GM12878 (cell line): ENCODE measurements around the gene OR2A12. TPM values are rescaled to one million over a fixed set of nuclear protein-coding genes. Genes with fewer than 3 reads are reported as not detected.

Experiments
- ATAC-seq: fragments of 200-7000 bp; cut with Tn5 transposase; 3 replicates; pipeline ENCODE4 v1.9.1; 2020; ENCODE audit warnings: mild to moderate bottlenecking, moderate library complexity
- BruUV-seq: library from RNA; stranded (reverse); fragments of 400-500 nt; replicated peaks from 2 replicates; lab custom pipeline; 2021; lab: Mats Ljungman, UMichigan
- CTCF ChIA-PET: fragments of 300-600 bp; sonication (Branson Sonifier 250); formaldehyde crosslinking; extraction: SDS; loops from one replicate; lab custom pipeline; 2021; ENCODE audit warnings: inconsistent platforms; lab: Yijun Ruan, JAX
- POLR2A ChIA-PET: fragments of 350-600 bp; formaldehyde crosslinking; extraction: SDS; loops from one replicate; lab custom pipeline; 2021; ENCODE audit warnings: inconsistent platforms; lab: Charles Lee
- RAD21 ChIA-PET: fragments of 300-600 bp; sonication (Branson Sonifier 250); formaldehyde crosslinking; loops from one replicate; lab custom pipeline; 2023; ENCODE audit warnings: antibody characterized with exemption; ENCODE audit not compliant: unreplicated experiment; lab: Charles Lee
- SMC1A ChIA-PET: fragments of 300-600 bp; sonication (Branson Sonifier 250); formaldehyde crosslinking; loops from one replicate; lab custom pipeline; 2023; ENCODE audit not compliant: unreplicated experiment, uncharacterized antibody; lab: Charles Lee
- DNase-seq: peaks from one replicate; pipeline ENCODE4 v3.0.0-alpha.2; 2011; ENCODE audit warnings: low read depth, low spot score
- FAIRE-seq: peaks from 3 replicates; lab custom pipeline; 2011; peaks lifted over from hg19 to GRCh38; lab: Jason Lieb, UNC
- H2AFZ ChIP-seq: 2 replicates; pipeline ENCODE4 v1.6.0; 2011; ENCODE audit warnings: low read depth, low read length, control low read depth; ENCODE audit not compliant: control insufficient read depth
- H3K27ac ChIP-seq: 2 replicates; pipeline ENCODE4 v1.5.1; 2011; ENCODE audit warnings: control low read depth; ENCODE audit not compliant: control insufficient read depth, insufficient read depth
- H3K27me3 ChIP-seq, 2 experiments: replicated peaks in 1 of 2; 2 replicates each; pipeline versions ENCODE4 v1.6.0 to v1.6.1; 2011; ENCODE audit warnings: low read length in 1 of 2; ENCODE audit not compliant: control insufficient read depth in 2 of 2, insufficient read depth in 2 of 2
- H3K36me3 ChIP-seq, 2 experiments: 2 replicates each; pipeline ENCODE4 v1.5.1; 2011; ENCODE audit warnings: low read length in 1 of 2; ENCODE audit not compliant: control insufficient read depth in 2 of 2, insufficient read depth in 2 of 2
- H3K4me1 ChIP-seq: 2 replicates; pipeline ENCODE4 v1.6.1; 2011; ENCODE audit warnings: mild to moderate bottlenecking, low read length, moderate library complexity, mixed read lengths; ENCODE audit not compliant: control insufficient read depth, insufficient read depth
- H3K4me2 ChIP-seq: 2 replicates; pipeline ENCODE4 v1.6.0; 2011; ENCODE audit warnings: control low read depth; ENCODE audit not compliant: control insufficient read depth, insufficient read depth
- H3K4me3 ChIP-seq: fragments of 200-600 bp; sonication (generic); 2 replicates; pipeline ENCODE4 v1.5.1; 2016
- H3K79me2 ChIP-seq: 2 replicates; pipeline ENCODE4 v1.6.0; 2011; ENCODE audit warnings: low read length; ENCODE audit not compliant: control insufficient read depth, insufficient read depth
- H3K9ac ChIP-seq: 2 replicates; pipeline ENCODE4 v1.8.0; 2011; ENCODE audit warnings: low read length, control low read depth, mixed read lengths; ENCODE audit not compliant: control insufficient read depth, insufficient read depth
- H3K9me3 ChIP-seq: replicated peaks from 3 replicates; pipeline ENCODE4 v1.5.1; 2011; ENCODE audit warnings: mild to moderate bottlenecking, low read length; ENCODE audit not compliant: control insufficient read depth, insufficient read depth
- H4K20me1 ChIP-seq: 2 replicates; pipeline ENCODE4 v1.6.0; 2011; ENCODE audit not compliant: control insufficient read depth, insufficient read depth
- CUX1 ChIP-seq: IDR thresholded peaks from 2 replicates; pipeline ENCODE4 v1.6.1; 2012; ENCODE audit warnings: improper control_type of control experiment, low read depth, low read length; ENCODE audit not compliant: insufficient replicate concordance
- FOS ChIP-seq: IDR thresholded peaks from 3 replicates; pipeline ENCODE4 v1.6.1; 2011; ENCODE audit warnings: borderline replicate concordance; ENCODE audit not compliant: insufficient read length; ENCODE audit errors: extremely low read depth
- HDAC2 ChIP-seq: fragments of 200-600 bp; sonication (generic); IDR thresholded peaks from 2 replicates; pipeline ENCODE4 v1.6.1; 2017
- LARP7 ChIP-seq: fragments of 450-650 bp; IDR thresholded peaks from 2 replicates; pipeline ENCODE4 v1.6.1; 2017; ENCODE audit warnings: mild to moderate bottlenecking
- MEF2B ChIP-seq: fragments of 450-650 bp; IDR thresholded peaks from 2 replicates; pipeline ENCODE4 v1.6.1; 2018; ENCODE audit warnings: mild to moderate bottlenecking, moderate library complexity; ENCODE audit not compliant: partially characterized antibody, poor library complexity, severe bottlenecking
- POLR2AphosphoS2 ChIP-seq: IDR thresholded peaks from 2 replicates; pipeline ENCODE4 v1.6.1; 2011; ENCODE audit warnings: low read depth, mild to moderate bottlenecking, low read length, improper control_type of control experiment, moderate library complexity
- SP1 ChIP-seq: IDR thresholded peaks from one replicate; pipeline ENCODE4 v1.6.1; 2011; ENCODE audit warnings: low read depth, low read length
- STAT1 ChIP-seq: fragments of 450-650 bp; conservative IDR thresholded peaks from 2 replicates; pipeline ENCODE4 v1.6.1; 2014; ENCODE audit warnings: antibody characterized with exemption, mild to moderate bottlenecking
- SUZ12 ChIP-seq: fragments of 200-600 bp; sonication (generic); IDR thresholded peaks from one replicate; pipeline ENCODE4 v1.6.1; 2018; ENCODE audit warnings: antibody characterized with exemption, mild to moderate bottlenecking; ENCODE audit not compliant: unreplicated experiment
- TBL1XR1 ChIP-seq: IDR thresholded peaks from 2 replicates; pipeline ENCODE4 v1.6.1; 2012; ENCODE audit warnings: low read depth, low read length, improper control_type of control experiment
- ZBTB4 ChIP-seq: fragments of 450-650 bp; formaldehyde crosslinking; IDR thresholded peaks from 2 replicates; pipeline ENCODE4 v1.4.0; 2022; ENCODE audit warnings: mild to moderate bottlenecking, moderate library complexity
- ZNF207 ChIP-seq: fragments of 450-650 bp; IDR thresholded peaks from 2 replicates; pipeline ENCODE4 v1.6.1; 2014; ENCODE audit warnings: antibody characterized with exemption, mild to moderate bottlenecking, borderline replicate concordance
- WGBS: methylation state at CpG from one replicate; pipeline ENCODE4 v1.1.6; 2016; ENCODE audit warnings: low lambda C conversion rate; ENCODE audit not compliant: insufficient replicate concordance, insufficient coverage; ENCODE audit errors: missing lambda C conversion rate; 5-methylcytosine and 5-hydroxymethylcytosine counted together
- in situ Hi-C: fragments of 300-500 bp; cut with MboI; formaldehyde crosslinking; loops from 9 replicates; pipeline ENCODE4 v1.14.3; 2018; ENCODE audit warnings: mixed read lengths
- intact Hi-C: fragments of 100-400 bp; cut with micrococcal nuclease; formaldehyde crosslinking; loops from one replicate; pipeline ENCODE4 v1.14.2; 2022; ENCODE audit not compliant: unreplicated experiment
- polyA plus RNA-seq, 11 experiments: library from polyadenylated mRNA; depleted of rRNA in 4 of 11; unstranded in 6 of 11; stranded (reverse) in 5 of 11; fragments of >200 nt; fragmentation: Nextera tagmentation in 4 of 11; fragmentation: Illumina TruSeq in 1 of 11; extraction: Ambion mirVana in 4 of 11; extraction: Trizol in 1 of 11; gene quantifications; 1 replicate in 1 of 11; 2 replicates in 10 of 11; pipeline versions ENCODE4 v1.2.1 to v1.2.3, GENCODE V29; 2011 to 2016; ENCODE audit warnings: inconsistent platforms in 2 of 11, missing spikeins in 2 of 11, low read depth in 1 of 11
- total RNA-seq, 4 experiments: library from RNA; depleted of rRNA in 3 of 4; stranded (reverse); fragments of >200 nt in 3 of 4; fragmentation: Illumina TruSeq in 1 of 4; extraction: Trizol in 1 of 4; gene quantifications; 2 replicates each; pipeline versions ENCODE4 v1.2.1 to v1.2.3, GENCODE V29; 2013 to 2021

The OR2A12 gene
- total and polyA plus RNA-seq, 10 of the 15 experiments (the other 5 are each of a cell fraction or from before 2014, with no cell fraction given): not detected

- no peak for TF ChIP-seq CUX1
These were observed 51.4 kb downstream of the OR2A12 start (continued) for GRCh38 chr7:144137501-144137900.

- H4K20me1 ChIP-seq: no peaks in the 10 kb centered on the region
- H3K79me2 ChIP-seq: no peaks in the 10 kb centered on the region
- no peak overlapping the region for H3K27ac ChIP-seq
- H3K4me2 ChIP-seq: no peak overlapping the region
- POLR2A ChIA-PET: no interaction called here
- H3K27me3 ChIP-seq: no peaks in the 10 kb centered on the region
- no peak overlapping the region for H3K9ac ChIP-seq
- H3K4me3 ChIP-seq: no peak overlapping the region
- SMC1A ChIA-PET: no interaction called here
- no peak for DNase-seq
- 27% methylated on average over 3 of the region's 3 CpGs for WGBS
- no peaks in the 10 kb centered on the region; the same call in 2 of the 3 replicates for H3K9me3 ChIP-seq
- no peak for ATAC-seq
- RAD21 ChIA-PET: no interaction called here
- intact Hi-C loops: no loop called here
- no TSS peak for BruUV-seq
- no peaks in the 10 kb centered on the region for H3K36me3 ChIP-seq
- CTCF ChIA-PET: interaction anchor here (0.9 kb wide), 1 partner anchor 14 kb away, joined by 5 read pairs; no protein-coding TSS in a partner anchor
- no peak for FAIRE-seq
- H2AFZ ChIP-seq: no peak overlapping the region
- in situ Hi-C loops: no loop called here
- no peaks in the 10 kb centered on the region for H3K4me1 ChIP-seq
- TF ChIP-seq SP1 (no peak), TBL1XR1 (no peak), STAT1 (no peak), POLR2AphosphoS2 (no peak), ZNF207 (no peak), ZBTB4 (CRISPR knock-in tag) (no peak), HDAC2 (no peak), FOS (no peak), SUZ12 (no peak), MEF2B (no peak), LARP7 (no peak)
These were observed 56.1 kb downstream of the OR2A12 start for GRCh38 chr7:144142187-144142586.
